Stomach smooth muscle (tissue), 2 donors: ENCODE results near the gene RCOR1.
"Not testable (repeated sequence)": the region's sequence is repeated elsewhere in the genome, so short reads cannot be mapped to it uniquely, and the experiment has no call there.

ENCODE experiments used
- H3K27ac ChIP-seq: one replicate; pipeline ENCODE4 v1.7.0; 2013; ENCODE audit warnings: mild to moderate bottlenecking, low read length, inconsistent platforms
- H3K27me3 ChIP-seq, 2 donors: one replicate each; pipeline ENCODE4 v1.7.0; 2013; ENCODE audit warnings: low read length in 2 of 2; ENCODE audit not compliant: insufficient read depth in 2 of 2, control insufficient read depth in 1 of 2
- H3K36me3 ChIP-seq, 2 donors: one replicate each; pipeline ENCODE4 v1.7.0; 2013; ENCODE audit warnings: low read length in 2 of 2; ENCODE audit not compliant: control insufficient read depth in 2 of 2, insufficient read depth in 2 of 2
- H3K4me1 ChIP-seq: one replicate; pipeline ENCODE4 v1.7.0; 2013; ENCODE audit warnings: low read length; ENCODE audit not compliant: control insufficient read depth, insufficient read depth
- H3K4me3 ChIP-seq, 2 donors: one replicate each; pipeline ENCODE4 v1.7.0; 2013; ENCODE audit warnings: low read length in 2 of 2
- H3K9ac ChIP-seq, 2 donors: one replicate each; pipeline ENCODE4 v1.7.0; 2013; ENCODE audit warnings: low read length in 2 of 2, mild to moderate bottlenecking in 1 of 2
- H3K9me3 ChIP-seq, 2 donors: one replicate each; pipeline ENCODE4 v1.7.0; 2013; ENCODE audit warnings: low read length in 2 of 2; ENCODE audit not compliant: control insufficient read depth in 2 of 2
- donor health status: healthy.
- donor health status: Pancreatic carcinoma.

Gene RCOR1

GRCh38 chr14:102633906-102634595 is 41.6 kb downstream of the RCOR1 start:
- H3K9me3 ChIP-seq: no peaks in the 10 kb centered on the region
- no peaks in the 10 kb centered on the region for H3K27me3 ChIP-seq
- peaks cover 4% of the 10 kb centered on the region for H3K4me1 ChIP-seq
- no peaks in the 10 kb centered on the region for H3K36me3 ChIP-seq
- H3K4me3 ChIP-seq: no peak overlapping the region
- no peak overlapping the region for H3K27ac ChIP-seq
- H3K9ac ChIP-seq: no peak overlapping the region

GRCh38 chr14:102639611-102640010 is 47.2 kb downstream of the RCOR1 start:
- not testable (repeated sequence) for H3K4me1 ChIP-seq, H3K27ac ChIP-seq, H3K4me3 ChIP-seq, H3K27me3 ChIP-seq, H3K36me3 ChIP-seq, H3K9ac ChIP-seq, H3K9me3 ChIP-seq

DNA sequence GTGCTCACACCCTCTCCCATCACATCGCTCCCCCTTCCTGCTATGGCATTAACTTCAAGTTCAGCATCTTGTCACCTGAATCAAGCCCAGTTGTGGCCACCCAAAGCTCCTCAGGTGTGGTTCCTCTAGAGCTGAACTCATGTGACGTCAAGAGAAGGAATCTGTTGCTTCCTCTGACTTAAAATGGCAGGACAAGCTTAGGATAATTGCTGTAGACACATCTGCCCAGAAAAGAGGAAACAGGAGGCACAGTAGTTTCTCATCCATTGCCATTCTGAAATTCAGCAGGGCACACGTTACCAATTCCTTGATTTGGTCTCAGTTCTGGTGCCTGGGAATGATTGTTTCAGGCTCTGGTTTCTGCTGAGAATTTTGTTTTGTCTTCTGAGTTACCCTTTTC is 52.1 kb downstream of the RCOR1 start:
- no peaks in the 10 kb centered on the region for H3K9me3 ChIP-seq
- H3K27me3 ChIP-seq: no peaks in the 10 kb centered on the region
- H3K4me3 ChIP-seq: no peak overlapping the region
- H3K27ac ChIP-seq: no peak overlapping the region
- H3K4me1 ChIP-seq: no peaks in the 10 kb centered on the region
- no peak overlapping the region for H3K9ac ChIP-seq
- no peaks in the 10 kb centered on the region for H3K36me3 ChIP-seq

- Histone ChIP-seq H3K9me3 (no peaks in the 10 kb centered on the region), H3K36me3 (no peaks in the 10 kb centered on the region), H3K9ac (no peak overlapping the region), H3K4me3 (no peak overlapping the region), H3K27me3 (no peaks in the 10 kb centered on the region), H3K4me1 (no peaks in the 10 kb centered on the region), H3K27ac (no peak overlapping the region)
Measured at GRCh38 chr14:102645746-102646440, 53.4 kb downstream of the RCOR1 start.

GRCh38 chr14:102646615-102647014 is 54.2 kb downstream of the RCOR1 start:
- Histone ChIP-seq H3K9ac (no peak overlapping the region), H3K36me3 (no peaks in the 10 kb centered on the region), H3K4me1 (no peaks in the 10 kb centered on the region), H3K9me3 (no peaks in the 10 kb centered on the region), H3K4me3 (no peak overlapping the region), H3K27ac (no peak overlapping the region), H3K27me3 (no peaks in the 10 kb centered on the region)

GRCh38 chr14:102652194-102652593 is 59.7 kb downstream of the RCOR1 start:
- no peaks in the 10 kb centered on the region for H3K36me3 ChIP-seq
- H3K4me3 ChIP-seq: no peak overlapping the region
- H3K27me3 ChIP-seq: no peaks in the 10 kb centered on the region
- H3K9me3 ChIP-seq: no peaks in the 10 kb centered on the region
- no peaks in the 10 kb centered on the region for H3K4me1 ChIP-seq
- no peak overlapping the region for H3K9ac ChIP-seq
- H3K27ac ChIP-seq: no peak overlapping the region

- no peak overlapping the region for H3K4me3 ChIP-seq
- no peak overlapping the region for H3K9ac ChIP-seq
- no peaks in the 10 kb centered on the region for H3K36me3 ChIP-seq
- H3K4me1 ChIP-seq: no peaks in the 10 kb centered on the region
- no peaks in the 10 kb centered on the region for H3K27me3 ChIP-seq
- no peaks in the 10 kb centered on the region for H3K9me3 ChIP-seq
- H3K27ac ChIP-seq: no peak overlapping the region
Measured at GRCh38 chr14:102654298-102654697, 61.8 kb downstream of the RCOR1 start.

- Histone ChIP-seq H3K27me3 (no peaks in the 10 kb centered on the region), H3K4me1 (no peaks in the 10 kb centered on the region), H3K9me3 (no peaks in the 10 kb centered on the region), H3K4me3 (no peak overlapping the region), H3K36me3 (no peaks in the 10 kb centered on the region), H3K9ac (no peak overlapping the region), H3K27ac (no peak overlapping the region)
Measured at GRCh38 chr14:102655137-102655536, 62.7 kb downstream of the RCOR1 start.

GRCh38 chr14:102659797-102660196 is 67.3 kb downstream of the RCOR1 start:
- Histone ChIP-seq H3K9me3 (no peaks in the 10 kb centered on the region), H3K9ac (no peak overlapping the region), H3K4me1 (no peaks in the 10 kb centered on the region), H3K4me3 (no peak overlapping the region), H3K27ac (no peak overlapping the region), H3K27me3 (no peaks in the 10 kb centered on the region), H3K36me3 (no peaks in the 10 kb centered on the region)

DNA sequence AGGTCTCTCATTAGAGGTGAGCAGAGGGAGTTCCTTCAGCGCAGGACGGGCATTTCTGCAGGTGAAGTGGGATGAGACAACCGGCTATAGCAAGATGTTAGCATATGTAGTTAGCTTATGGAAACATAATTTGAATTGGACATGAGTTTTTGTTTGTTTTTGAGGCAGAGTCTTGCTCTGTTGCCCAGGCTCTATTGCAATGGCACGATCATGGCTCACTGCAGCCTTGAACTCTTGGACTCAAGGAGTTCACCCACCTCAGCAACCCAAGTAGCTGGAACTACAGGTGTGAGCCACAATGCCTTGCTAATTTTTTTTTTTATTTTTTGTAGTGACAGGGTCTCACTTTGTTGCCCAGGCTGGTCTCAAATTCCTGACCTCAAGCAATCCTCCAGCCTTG is 69.2 kb downstream of the RCOR1 start:
- Histone ChIP-seq H3K9ac (no peak overlapping the region), H3K4me1 (no peaks in the 10 kb centered on the region), H3K4me3 (no peak overlapping the region), H3K27ac (no peak overlapping the region), H3K36me3 (no peaks in the 10 kb centered on the region), H3K27me3 (no peaks in the 10 kb centered on the region), H3K9me3 (no peaks in the 10 kb centered on the region)
